Lung microvascular endothelial cell (primary cell): ENCODE data around the gene NFATC3. TPM values are rescaled to one million over a fixed set of nuclear protein-coding genes. Genes with fewer than 3 reads are reported as not detected.
"Not testable (repeated sequence)": the region's sequence is repeated elsewhere in the genome, so short reads cannot be mapped to it uniquely, and the experiment has no call there.

ENCODE experiments used
- DNase-seq, 2 donors: peaks; one replicate each; pipeline versions ENCODE4 v3.0.0 to v3.0.0-alpha.2; 2010; ENCODE audit warnings: low read depth in 2 of 2
- total RNA-seq: library from RNA; depleted of rRNA; stranded (reverse); fragments of >200 nt; gene quantifications from 2 replicates; pipeline ENCODE4 v1.2.1, GENCODE V29; 2014

NFATC3 gene
- total RNA-seq, 1 donor from 2014 or later, result 18.5 TPM

DNA sequence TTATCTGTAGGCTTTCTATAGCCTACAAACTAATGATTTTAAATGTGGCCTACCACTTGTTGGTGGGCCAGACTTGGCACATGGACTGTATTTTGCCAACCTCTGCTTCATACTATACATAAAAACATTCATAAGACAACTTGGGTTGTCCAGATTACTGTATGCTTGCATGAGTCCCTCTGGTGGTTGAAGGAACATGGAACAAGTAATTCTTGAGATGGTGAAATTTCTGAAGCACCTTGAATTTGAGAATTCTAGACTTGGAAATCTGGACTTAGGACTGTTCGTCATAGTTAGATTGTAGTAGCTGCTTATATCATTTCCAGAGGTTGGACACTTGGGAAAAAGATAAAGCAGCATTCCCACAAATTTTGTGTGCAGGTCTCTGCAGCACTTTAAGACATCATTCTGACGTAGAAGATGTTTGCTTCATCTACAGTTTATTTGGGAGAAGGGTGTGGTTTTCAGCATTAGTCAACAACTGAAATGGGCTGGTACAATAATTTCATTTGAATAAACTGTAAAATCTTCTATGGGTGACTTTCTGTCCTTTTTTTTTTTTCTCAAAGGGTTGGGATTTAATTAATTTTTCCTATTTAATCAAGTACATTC is 31.2 kb downstream of the NFATC3 start:
- DNase-seq, result peak in 1 of 2 donors; percentile 59

DNA sequence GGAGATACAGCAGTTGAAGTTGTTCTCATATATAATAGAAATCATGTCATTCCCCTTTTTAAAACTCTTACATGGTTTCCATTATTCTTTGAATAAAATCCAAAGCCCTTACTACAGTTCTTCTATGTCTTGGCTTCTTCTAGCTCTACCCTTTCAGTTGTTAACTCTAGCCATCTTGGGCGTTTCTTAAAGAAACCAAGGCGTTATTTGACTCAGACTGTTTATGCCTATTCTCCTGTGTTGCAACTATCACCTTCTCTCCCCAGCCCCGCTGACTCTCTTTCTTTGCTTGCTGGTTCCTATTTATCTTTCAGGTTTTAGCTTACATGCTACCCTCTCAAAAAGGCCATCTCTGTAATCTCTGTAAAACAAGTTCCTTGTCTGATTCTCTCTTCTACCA is 32.7 kb downstream of the NFATC3 start:
- DNase-seq, result no peak

DNA sequence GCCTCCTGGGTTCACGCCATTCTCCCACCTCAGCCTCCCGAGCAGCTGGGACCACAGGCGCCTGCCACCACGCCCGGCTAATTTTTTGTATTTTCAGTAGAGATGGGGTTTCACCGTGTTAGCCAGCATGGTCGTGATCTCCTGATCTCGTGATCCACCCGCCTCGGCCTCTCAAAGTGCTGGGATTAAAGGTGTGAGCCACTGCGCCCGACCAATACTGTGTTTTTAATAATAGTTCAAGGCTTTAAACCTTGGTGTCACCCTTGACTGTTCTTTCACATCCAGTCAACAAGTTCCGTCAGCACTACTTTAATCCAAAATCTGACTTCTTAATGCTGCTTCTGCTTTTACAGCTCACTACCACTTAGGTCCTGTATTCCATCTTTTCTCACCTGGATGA is 33.8 kb downstream of the NFATC3 start:
- DNase-seq, result not testable (repeated sequence)

DNA sequence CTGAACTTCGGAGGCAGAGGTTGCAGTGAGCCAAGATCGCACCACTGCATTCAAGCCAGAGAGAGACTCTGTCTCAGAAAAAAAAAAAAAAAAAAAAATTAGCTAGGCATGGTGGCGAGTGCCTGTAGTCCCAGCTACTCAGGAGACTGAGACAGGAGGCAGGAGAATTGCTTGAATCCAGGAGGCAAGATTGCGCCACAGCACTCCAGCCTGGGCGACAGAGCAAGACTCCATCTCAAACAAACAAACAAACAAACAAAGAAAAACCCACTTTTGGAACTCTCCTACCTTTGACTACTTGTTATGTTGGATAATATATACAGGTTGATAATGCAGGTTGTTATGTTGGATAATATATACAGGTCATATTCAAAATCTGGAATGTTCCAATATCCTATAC is 35.3 kb downstream of the NFATC3 start:
- not testable (repeated sequence) for DNase-seq

DNA sequence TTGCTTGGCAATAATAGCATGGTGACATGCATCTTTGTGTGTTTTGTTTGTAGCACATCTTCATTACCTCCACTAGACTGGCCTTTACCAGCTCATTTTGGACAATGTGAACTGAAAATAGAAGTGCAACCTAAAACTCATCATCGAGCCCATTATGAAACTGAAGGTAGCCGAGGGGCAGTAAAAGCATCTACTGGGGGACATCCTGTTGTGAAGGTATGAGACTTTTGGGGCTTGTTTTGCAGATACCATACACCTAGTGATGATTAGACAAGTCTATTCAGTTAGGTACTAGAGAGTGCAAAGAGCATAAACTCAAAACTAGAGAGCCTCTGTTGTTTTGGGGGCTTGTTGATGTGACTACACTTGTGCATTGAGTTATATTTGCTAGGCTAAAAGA is 41.2 kb downstream of the NFATC3 start:
- DNase-seq, result no peak

DNA sequence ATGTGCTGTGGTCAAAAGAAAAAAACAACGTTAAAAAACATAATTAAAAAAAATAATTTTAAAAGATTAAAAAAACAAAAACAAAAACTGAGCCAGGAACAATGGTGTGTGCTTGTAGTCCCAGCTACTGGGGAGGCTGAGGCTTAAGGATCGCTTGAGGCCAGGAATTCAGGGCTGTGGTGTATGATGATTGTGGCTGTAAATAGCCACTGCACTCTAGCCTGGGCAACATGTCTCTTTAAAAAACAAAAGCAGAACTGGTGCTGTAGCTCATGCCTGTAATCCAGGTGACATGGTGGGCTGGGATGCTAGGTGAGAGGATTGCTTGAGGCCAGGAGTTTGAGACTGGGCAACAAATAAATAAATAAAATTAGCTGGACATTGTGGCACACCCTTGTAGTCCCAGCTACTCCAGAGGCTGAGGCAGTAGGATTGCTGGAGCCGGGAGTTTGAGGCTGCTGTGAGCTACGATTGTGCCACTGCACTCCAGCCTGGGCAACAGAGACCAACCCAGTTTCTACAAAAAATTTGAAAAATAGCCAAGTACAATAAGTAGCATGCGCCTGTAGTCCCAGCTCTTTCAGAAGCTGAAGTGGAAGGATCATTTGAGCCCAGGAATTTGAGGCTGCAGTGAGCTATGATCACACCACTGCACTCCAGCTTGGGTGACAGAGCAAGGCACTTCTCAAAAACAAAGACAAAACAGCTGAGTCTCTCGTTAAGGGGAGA is 43.6 kb downstream of the NFATC3 start:
- DNase-seq, result no peak

DNA sequence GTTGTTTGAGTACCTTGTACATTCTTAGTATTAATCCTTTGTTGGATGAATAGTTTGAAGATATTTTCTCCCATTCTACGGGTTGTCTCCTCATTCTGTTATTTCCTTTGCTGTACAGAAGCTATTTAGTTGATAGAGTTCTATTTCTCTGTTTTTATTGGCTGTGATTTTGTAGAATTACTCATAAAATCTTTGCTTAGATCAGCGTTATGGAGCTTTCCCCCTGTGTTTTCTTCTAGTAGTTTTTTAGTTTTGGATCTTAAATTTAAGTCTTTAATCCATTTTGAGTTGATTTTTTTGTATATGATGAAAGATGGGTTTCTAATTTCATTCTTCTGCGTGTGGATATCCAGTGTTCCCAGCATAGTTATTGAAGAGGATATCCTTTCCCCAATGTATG is 45.4 kb downstream of the NFATC3 start:
- DNase-seq, result no peak

DNA sequence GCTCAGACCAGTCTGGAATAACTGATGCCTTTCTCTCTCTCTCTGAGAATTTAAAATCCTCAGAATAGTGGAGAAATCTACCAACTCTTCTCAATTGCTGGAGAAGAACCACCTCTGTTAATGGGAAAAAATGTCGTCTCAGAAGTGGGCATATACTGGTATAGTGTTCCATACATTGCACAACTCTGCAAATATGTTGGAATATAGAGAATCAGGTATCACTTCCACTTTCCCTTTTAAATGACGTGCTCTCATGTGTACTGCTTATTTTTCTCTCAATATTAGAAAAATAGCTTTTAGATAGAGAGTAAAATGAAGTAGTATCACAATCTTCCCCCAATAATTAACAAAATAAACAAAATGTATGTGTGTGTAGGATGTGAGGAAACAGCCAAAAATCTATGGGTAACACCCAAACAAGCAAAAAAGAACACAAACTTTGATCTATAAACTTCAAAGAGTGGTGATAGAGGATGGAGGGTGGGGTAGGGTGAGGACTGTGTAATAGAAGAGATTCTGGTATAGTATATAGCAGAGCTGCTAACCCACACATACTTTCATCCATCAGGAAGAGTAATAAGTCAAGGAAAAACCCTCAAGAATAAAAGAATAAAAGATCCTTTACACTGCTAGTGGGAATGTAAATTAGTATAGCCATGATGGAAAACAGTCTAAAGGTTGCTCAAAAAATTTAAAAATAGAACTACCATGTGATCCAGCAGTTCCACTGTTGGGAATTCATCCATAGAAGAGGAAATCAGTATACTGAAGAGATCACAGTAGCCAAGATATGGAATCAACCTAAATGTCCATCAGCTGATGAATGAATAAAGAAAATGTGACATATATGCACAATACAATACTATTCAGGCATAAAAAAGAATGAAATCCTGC is 46.9 kb downstream of the NFATC3 start:
- no peak for DNase-seq

DNA sequence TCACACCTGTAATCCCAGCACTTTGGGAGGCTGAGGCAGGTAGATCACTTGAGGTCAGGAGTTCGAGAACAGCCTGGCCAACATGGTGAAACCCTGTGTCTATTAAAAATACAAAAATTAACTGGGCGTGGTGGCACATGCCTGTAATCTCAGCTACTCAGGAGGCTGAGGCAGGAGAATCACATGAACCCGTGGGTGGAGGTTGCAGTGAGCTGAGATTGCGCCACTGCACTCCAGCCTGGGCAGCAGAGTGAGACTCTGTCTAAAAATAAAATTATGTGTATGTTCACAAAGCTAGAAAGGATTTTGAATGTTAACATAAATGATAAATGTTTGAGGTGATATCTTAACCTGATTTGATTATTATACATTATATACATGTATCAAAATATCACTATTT is 47.8 kb downstream of the NFATC3 start:
- DNase-seq, result not testable (repeated sequence)

DNA sequence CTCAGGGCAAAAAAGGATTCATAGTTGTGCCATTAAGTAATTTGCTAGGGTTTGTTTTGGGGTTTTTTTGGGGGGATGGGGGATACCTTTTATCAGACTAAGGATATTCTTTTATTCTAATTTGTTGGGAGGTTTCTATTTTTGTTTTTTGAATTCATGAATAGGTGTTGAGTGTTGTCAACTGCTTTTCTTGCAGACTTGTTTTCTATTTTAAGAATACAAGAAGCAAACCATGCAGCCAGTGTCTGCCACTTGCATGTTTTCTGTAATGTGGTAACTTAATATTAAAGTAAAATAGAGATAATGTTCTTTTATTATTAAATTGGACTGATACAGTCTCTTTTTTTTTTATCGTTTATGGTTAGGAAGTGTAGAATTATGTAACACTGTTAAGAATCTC is 49.5 kb downstream of the NFATC3 start:
- no peak for DNase-seq

DNA sequence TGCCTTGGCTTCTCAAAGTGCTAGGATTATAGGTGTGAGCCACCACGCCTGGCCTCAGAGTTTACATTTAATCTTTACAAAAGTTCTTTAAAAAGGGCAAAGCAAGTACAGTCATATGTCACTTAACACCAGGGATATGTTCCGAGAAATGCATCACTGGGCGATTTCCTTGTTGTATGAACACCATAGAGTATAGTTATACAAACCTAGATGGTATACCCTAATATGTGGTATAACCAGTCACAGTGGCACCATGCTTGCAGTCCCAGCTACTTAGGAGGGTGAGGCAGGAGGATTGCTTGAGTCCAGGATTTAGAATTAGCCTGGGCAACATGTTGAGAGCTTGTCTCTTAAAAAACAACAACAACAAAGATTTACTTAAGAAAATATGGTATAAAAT is 51.3 kb downstream of the NFATC3 start:
- no peak for DNase-seq

DNA sequence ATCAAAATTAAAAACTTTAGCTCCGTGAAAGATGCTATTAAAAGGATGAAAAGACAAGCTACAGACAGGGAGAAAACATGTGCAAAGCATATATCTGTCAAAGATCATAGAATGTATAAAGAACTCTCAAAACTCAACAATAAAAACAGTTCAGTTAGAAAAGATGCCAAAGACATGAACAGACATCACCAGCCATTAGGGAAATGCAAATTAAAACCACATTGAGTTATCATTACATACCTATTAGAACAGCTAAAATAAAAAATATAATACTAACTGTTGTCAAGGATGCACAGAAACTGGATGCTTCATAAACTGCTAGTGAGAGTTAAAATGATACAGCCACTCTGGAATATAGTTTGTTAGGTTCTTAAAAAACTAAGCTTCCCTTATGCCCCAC is 58.8 kb downstream of the NFATC3 start:
- no peak for DNase-seq

DNA sequence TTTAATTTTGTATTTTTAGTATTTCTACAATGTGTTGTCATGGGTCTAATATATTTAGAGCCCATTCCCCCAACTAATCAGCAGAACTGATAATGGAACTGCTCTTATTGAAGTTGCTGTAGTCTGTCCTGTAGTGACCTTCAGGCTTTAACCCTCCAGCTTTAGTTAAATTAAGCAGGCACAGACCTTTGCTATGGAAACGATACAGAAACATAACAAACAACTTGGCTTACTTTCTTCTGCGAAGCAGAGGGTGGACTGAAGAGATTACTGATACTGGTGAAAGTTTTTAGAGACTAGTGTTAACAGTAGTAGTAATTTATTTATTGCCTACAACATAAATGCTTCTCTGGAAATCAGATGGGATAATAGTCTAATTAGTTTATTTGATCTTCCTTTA is 61.4 kb downstream of the NFATC3 start:
- peak; percentile 63 to 65 for DNase-seq

DNA sequence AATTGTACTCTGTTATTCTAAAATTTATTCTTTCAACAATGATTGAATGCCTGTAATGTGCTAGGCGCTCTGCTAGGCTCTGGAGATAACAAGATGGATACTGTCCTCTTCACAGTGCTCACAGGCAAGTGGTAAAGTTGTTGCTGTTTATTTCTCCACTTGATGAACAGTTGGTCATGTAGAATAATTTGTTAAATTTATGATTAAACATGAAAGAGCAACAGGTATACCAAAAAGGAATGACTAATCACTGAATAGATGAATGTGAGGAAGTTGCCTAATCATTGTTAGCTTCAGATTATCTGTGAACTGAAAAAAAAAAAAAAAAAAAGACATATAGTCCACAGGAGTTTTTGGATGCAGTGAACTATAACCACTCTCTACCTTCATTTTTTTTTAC is 62.3 kb downstream of the NFATC3 start:
- peak in 1 of 2 donors; percentile 33 for DNase-seq

DNA sequence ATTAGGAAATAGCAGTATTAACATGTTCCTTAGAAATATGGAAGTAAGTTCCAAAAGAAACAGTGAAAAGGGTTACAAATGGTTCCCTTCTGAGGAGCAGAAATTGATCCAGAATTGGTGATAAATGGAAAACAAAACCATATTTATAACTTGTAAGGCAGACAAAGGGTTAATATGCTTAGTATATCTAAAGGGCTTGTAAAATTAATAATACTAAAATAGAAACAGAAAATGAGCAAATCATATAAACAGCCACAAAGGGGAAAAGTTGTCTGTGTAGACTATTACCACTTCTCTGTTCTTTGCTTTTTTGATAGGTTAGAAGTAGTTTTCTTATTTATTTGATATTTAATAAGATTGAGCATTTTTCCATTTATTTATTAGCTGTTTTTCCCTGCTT is 64.4 kb downstream of the NFATC3 start:
- DNase-seq, result no peak

DNA sequence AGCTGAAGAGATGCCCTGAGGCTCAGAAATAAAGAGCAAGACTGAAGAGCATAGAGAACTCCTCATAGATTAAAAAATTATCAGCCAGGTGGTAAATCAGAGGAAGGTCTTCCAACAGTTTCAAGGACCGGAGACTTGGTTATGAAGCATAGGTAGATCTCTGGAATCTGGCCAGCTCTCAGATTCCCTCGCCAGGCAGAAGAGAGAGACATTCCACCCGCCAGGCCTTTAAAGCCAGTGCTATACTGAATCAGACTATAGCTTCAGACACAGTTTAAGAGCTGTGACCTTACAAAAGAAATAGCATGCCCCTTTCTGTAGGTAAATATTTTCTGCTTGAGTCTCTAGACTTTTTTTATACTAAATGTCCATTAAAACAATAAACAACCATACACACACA is 70.3 kb downstream of the NFATC3 start:
- peak in 1 of 2 donors; percentile 5 for DNase-seq

DNA sequence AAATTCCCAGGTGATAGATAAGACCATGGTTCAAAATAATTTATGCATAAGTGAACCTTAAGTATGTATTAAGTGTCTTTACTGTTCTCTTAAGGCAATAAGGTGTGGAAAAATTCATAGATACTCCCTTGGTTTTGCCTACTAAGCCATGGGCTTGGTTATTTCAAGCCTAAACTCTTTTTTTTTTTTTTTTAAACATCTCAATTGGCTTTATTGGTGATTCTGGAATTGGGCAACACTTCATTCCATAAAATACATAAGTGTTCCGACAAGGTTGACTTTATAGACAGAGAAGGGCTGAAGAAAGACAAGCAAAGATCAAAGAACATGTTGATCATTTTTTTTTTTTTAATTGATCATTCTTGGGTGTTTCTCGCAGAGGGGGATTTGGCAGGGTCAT is 77.2 kb downstream of the NFATC3 start:
- no peak for DNase-seq

DNA sequence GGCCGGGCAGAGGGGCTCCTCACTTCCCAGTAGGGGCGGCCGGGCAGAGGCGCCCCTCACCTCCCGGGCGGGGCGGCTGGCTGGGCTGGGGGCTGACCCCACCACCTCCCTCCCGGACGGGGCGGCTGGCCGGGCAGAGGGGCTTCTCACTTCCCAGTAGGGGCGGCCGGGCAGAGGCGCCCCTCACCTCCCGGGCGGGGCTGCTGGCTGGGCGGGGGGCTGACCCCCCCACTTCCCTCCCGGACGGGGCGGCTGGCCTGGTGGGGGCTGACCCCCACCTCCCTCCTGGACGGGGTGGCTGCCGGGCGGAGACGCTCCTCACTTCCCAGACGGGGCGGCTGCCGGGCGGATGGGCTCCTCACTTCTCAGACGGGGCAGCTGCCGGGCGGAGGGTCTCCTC is 78.1 kb downstream of the NFATC3 start:
- DNase-seq, result not testable (repeated sequence)

DNA sequence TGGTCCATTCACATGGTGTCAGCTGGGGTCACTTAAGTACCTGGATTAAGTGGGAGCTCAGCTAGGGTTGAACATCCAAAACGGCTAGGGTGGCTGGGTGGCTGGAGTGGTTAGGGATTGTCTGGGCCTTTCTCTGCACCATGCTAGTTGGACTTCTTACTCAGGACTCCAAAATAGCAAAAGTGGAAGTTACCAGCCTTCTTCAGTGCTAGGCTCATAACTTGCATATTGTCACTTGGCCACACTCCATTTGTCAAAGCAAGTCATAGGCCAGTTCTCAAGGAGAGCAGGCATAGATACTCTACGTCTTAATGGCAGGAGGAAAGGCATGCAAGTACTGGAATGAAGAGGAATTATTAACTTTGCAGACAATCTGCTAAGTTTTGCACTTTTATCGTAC is 81.1 kb downstream of the NFATC3 start:
- no peak for DNase-seq

DNA sequence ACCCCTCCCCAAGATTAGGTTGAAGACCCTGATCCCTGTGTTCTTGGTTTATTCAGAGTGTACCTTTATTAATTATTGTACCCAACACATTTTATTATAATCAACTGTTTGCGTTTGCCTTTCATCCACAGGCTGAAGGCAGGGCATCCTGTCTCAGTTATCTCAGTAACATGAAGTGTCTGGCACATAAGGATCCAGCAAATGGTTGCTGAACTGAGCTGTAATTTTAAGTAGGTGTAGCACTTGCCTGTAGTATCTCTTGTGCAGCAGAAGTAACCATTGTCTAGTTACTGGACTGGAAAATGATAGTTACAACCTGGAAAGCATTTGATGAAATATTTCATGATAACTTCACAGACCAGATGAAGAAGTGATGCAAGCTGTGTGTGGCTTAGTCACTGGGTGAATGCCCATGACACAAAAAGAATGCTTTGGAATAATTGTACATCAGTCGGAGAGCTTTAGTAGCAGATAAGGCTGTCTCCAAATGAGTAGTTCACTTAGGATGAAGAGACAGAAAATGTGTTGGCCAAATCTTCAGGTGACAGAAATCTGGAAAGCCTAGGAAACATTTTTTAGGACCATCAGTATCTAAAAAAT is 94.1 kb downstream of the NFATC3 start:
- no peak for DNase-seq

DNA sequence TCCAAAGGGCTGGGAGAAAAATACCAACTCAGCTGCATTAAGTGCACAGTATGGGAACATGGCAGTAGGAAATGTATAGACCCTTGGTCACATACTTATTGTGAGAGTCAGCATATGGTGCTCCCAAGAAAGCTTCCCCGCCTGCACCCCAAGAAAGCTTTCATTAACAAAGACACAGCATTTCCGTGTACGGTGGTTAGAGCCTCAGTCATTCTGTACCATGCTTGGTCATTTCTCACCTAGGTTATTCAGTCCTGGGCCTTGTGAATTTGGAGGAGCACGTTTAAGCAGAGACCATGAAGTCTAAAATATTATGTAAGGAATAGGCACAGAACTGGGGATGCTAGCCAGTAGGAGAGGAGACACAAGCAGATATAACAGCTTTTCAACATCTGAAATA is 94.7 kb downstream of the NFATC3 start:
- DNase-seq, result no peak

DNA sequence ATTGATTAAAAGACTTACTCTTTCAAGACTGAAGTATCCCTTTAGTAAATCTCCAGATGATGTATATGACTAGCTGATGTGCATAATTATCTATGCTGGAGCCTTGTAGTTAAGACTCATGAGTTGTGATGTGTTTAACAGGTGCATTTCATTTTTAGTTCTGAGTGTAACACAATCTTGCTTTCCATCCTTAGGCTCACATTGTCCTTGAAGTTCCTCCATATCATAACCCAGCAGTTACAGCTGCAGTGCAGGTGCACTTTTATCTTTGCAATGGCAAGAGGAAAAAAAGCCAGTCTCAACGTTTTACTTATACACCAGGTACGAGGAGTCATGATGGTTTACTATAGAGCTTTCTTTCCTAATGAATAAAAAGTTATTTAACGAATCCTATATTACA is 97.9 kb downstream of the NFATC3 start:
- DNase-seq, result no peak
